Ishikawa (cell line): ENCODE measurements around the gene MXD3.

Experiments
- EP300 ChIP-seq: IDR thresholded peaks from 2 replicates; pipeline ENCODE4 v1.6.1; 2012; ENCODE audit warnings: borderline replicate concordance
- RAD21 ChIP-seq: IDR thresholded peaks from 2 replicates; pipeline ENCODE4 v1.6.1; 2012; ENCODE audit warnings: low read depth
- TAF1 ChIP-seq: IDR thresholded peaks from 2 replicates; pipeline ENCODE4 v1.6.1; 2012; ENCODE audit warnings: low read depth, mild to moderate bottlenecking

- TF ChIP-seq EP300 (no peak), RAD21 (no peak), TAF1 (no peak)
These were observed 46.0 kb upstream of the MXD3 start, which contains the start of gene RGS14 for GRCh38 chr5:177357459-177358351.
